Esophagus muscularis mucosa (tissue), 4 donors: ENCODE measurements around the gene NPTXR. TPM values are rescaled to one million over a fixed set of nuclear protein-coding genes. Genes with fewer than 3 reads are reported as not detected.

Experiments used
- DNase-seq: peaks from one replicate; pipeline ENCODE4 v3.0.0-alpha.2; 2017; ENCODE audit errors: extremely low spot score
- H3K27ac ChIP-seq, 4 donors: fragments of 200-600 bp; sonication (generic); replicated peaks in 1 of 4; 1 replicate in 3 of 4; 2 replicates in 1 of 4; pipeline ENCODE4 v1.5.1; 2016 to 2019; ENCODE audit warnings: mild to moderate bottlenecking in 1 of 4
- H3K27me3 ChIP-seq, 4 donors: fragments of 200-600 bp; sonication (generic); one replicate each; pipeline versions ENCODE4 v1.5.1 to v1.6.0; 2016 to 2019
- H3K36me3 ChIP-seq, 4 donors: fragments of 200-600 bp; sonication (generic); one replicate each; pipeline ENCODE4 v1.5.1; 2016 to 2019
- H3K4me1 ChIP-seq, 4 donors: fragments of 200-600 bp; sonication (generic); one replicate each; pipeline ENCODE4 v1.5.1; 2016 to 2019
- H3K4me3 ChIP-seq, 4 donors: fragments of 200-600 bp; sonication (generic); 1 replicate in 2 of 4; 2 replicates in 2 of 4; pipeline ENCODE4 v1.5.1; 2016 to 2019; ENCODE audit warnings: mild to moderate bottlenecking in 4 of 4, moderate library complexity in 1 of 4
- H3K9me3 ChIP-seq, 4 donors: fragments of 200-600 bp; sonication (generic); 1 replicate in 3 of 4; 2 replicates in 1 of 4; pipeline ENCODE4 v1.5.1; 2016 to 2019
- EP300 ChIP-seq: sonication (generic); formaldehyde crosslinking; IDR thresholded peaks from one replicate; pipeline ENCODE4 v1.6.1; 2017; ENCODE audit warnings: antibody characterized with exemption
- POLR2A ChIP-seq: fragments of 450-650 bp; IDR thresholded peaks from one replicate; pipeline ENCODE4 v1.6.1; 2017; ENCODE audit warnings: antibody characterized with exemption, moderate library complexity, mild to moderate bottlenecking, low read depth
- POLR2AphosphoS5 ChIP-seq, 2 donors: sonication (generic); formaldehyde crosslinking; IDR thresholded peaks; one replicate each; pipeline ENCODE4 v1.6.1; 2017; ENCODE audit warnings: antibody characterized with exemption in 2 of 2
- WGBS: methylation state at CpG from one replicate; pipeline ENCODE4 v1.1.5; 2018; 5-methylcytosine and 5-hydroxymethylcytosine counted together
- intact Hi-C: fragments of 100-400 bp; cut with DNase I; formaldehyde crosslinking; loops from one replicate; pipeline ENCODE4 v1.15.1; 2023
- total RNA-seq, 4 donors: library from RNA; depleted of rRNA; stranded (reverse); fragments of >200 nt; gene quantifications; one replicate each; pipeline versions ENCODE4 v1.1.0 to v1.2.1, GENCODE V29; 2016
- TF ChIP-seq, protein P1 (sequence below), 3 experiments: fragments of 200-600 bp in 2 of 3; fragments of 450-650 bp in 1 of 3; sonication (generic) in 2 of 3; IDR thresholded peaks; one replicate each; pipeline ENCODE4 v1.5.1; 2017 to 2019; ENCODE audit warnings: antibody characterized with exemption in 3 of 3, mild to moderate bottlenecking in 2 of 3, moderate library complexity in 1 of 3

NPTXR gene
- total RNA-seq, 4 donors from 2014 or later, result 8.2 to 15.0 (median 8.8) TPM

DNA sequence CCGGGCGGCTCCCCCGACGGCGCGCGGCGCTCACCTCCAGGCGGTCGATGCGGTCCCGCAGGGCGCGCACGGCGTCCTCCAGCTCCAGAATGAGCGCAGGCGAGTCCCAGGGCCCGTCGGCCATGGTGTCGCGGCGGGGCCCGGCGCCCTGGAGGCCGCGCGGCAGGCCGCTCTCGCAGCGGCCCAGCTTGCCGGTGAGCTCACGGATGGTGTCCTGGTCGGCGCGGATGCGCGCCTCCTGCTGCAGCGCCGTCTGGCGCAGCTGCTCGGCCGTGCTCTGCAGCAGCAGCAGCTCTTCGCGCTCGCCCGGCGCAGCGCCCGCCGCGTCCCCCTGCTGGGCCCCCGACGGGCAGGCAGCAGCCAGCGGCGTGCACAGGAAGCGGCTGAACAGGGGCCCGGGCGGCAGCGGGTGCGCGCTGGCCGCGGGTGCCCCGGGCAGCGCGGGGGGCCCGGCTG, 599 bp downstream of the NPTXR start:
- Histone ChIP-seq H3K4me1 (peaks cover 10 to 34% (median 27%) of the 10 kb centered on the region in 4 donors), H3K36me3 (no peaks in the 10 kb centered on the region), H3K27me3 (no peaks in the 10 kb centered on the region), H3K4me3 (peak overlapping the region; percentile 62 to 73 (median 65)), H3K9me3 (no peaks in the 10 kb centered on the region), H3K27ac (peak overlapping the region; percentile 81 to 87 (median 82))
- intact Hi-C loops, result loop anchor here (5.0 kb wide), 1 partner anchor 76 kb away; no protein-coding TSS in a partner anchor
- no CpG with 5 or more reads among the region's 68 CpGs for WGBS
- no peak for DNase-seq
- no peak for TF ChIP-seq POLR2AphosphoS5 (IDR thresholded peaks at IDR 0.05)
- TF ChIP-seq, protein P1, sequence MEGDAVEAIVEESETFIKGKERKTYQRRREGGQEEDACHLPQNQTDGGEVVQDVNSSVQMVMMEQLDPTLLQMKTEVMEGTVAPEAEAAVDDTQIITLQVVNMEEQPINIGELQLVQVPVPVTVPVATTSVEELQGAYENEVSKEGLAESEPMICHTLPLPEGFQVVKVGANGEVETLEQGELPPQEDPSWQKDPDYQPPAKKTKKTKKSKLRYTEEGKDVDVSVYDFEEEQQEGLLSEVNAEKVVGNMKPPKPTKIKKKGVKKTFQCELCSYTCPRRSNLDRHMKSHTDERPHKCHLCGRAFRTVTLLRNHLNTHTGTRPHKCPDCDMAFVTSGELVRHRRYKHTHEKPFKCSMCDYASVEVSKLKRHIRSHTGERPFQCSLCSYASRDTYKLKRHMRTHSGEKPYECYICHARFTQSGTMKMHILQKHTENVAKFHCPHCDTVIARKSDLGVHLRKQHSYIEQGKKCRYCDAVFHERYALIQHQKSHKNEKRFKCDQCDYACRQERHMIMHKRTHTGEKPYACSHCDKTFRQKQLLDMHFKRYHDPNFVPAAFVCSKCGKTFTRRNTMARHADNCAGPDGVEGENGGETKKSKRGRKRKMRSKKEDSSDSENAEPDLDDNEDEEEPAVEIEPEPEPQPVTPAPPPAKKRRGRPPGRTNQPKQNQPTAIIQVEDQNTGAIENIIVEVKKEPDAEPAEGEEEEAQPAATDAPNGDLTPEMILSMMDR (IDR thresholded peaks at IDR 0.05), result peak; percentile 26 to 47 (median 42)
- no peak for TF ChIP-seq EP300
- TF ChIP-seq POLR2A, result no peak

DNA sequence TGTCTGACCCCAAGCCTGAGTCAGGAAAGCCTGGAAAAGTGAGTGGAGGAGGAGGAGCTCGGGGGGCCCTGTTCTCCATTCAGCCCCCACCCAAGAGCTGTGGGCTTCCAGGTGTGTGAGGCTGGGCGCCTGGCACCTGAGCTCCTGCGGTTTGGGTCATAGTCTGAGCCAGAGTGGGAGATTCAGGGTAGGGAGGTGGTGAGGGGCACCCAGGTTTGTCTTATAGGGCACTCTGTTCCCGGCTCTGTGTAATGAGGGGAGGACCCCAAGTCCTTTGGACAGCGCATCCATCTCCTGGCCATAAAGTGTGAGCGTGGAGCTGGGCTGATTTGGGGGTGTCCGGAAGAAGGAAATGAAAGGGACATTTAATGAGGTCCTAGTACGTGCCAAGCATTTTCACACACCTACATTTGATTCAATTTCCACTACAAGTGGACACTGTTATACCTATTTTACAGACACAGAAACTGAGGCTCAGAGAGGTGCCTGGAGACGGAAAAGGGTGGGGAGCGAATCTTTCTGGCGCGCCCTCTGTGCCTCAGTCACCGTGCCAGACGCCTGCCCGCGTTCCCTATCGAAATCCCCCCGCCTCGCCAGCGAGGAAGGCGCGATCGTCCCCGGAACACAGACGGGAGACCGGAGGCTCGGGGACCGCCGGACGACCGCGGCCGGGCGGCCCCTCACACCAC, 1.2 kb downstream of the NPTXR start:
- Histone ChIP-seq H3K27me3 (no peaks in the 10 kb centered on the region), H3K4me1 (peaks cover 10 to 34% (median 27%) of the 10 kb centered on the region in 4 donors), H3K36me3 (no peaks in the 10 kb centered on the region), H3K4me3 (peak overlapping the region; percentile 62 to 73 (median 65)), H3K9me3 (no peaks in the 10 kb centered on the region), H3K27ac (peak overlapping the region; percentile 81 to 87 (median 82))
- DNase-seq, result no peak
- WGBS, result 35% methylated on average over 9 of the region's 34 CpGs
- TF ChIP-seq POLR2A (no peak), EP300 (no peak), POLR2AphosphoS5 (IDR thresholded peaks at IDR 0.05) (no peak)
- TF ChIP-seq, protein P1 (IDR thresholded peaks at IDR 0.05), result no peak
- intact Hi-C loops, result loop anchor here (5.0 kb wide), 1 partner anchor 75 kb away; no protein-coding TSS in a partner anchor

GRCh38 chr22:38841635-38842034, 2.2 kb downstream of the NPTXR start:
- H3K9me3 ChIP-seq, result no peaks in the 10 kb centered on the region
- 85% methylated on average over 5 of the region's 5 CpGs for WGBS
- H3K36me3 ChIP-seq, result no peaks in the 10 kb centered on the region
- H3K4me1 ChIP-seq, result peaks cover 10 to 34% (median 27%) of the 10 kb centered on the region in 4 donors
- no peak overlapping the region for H3K4me3 ChIP-seq
- intact Hi-C loops, result loop anchor here (5.0 kb wide), 1 partner anchor 74 kb away; no protein-coding TSS in a partner anchor
- H3K27ac ChIP-seq, result no peak overlapping the region
- DNase-seq, result no peak
- no peak for TF ChIP-seq POLR2A
- TF ChIP-seq POLR2AphosphoS5 (IDR thresholded peaks at IDR 0.05), result no peak
- TF ChIP-seq EP300, result no peak
- TF ChIP-seq, protein P1 (IDR thresholded peaks at IDR 0.05), result no peak
- no peaks in the 10 kb centered on the region for H3K27me3 ChIP-seq

- TF ChIP-seq, protein P1 (IDR thresholded peaks at IDR 0.05), result no peak
- TF ChIP-seq POLR2AphosphoS5 (IDR thresholded peaks at IDR 0.05), result no peak
- TF ChIP-seq POLR2A, result no peak
- TF ChIP-seq EP300, result no peak
- Histone ChIP-seq H3K4me1 (peaks cover 10 to 34% (median 27%) of the 10 kb centered on the region in 4 donors), H3K27me3 (no peaks in the 10 kb centered on the region), H3K36me3 (no peaks in the 10 kb centered on the region), H3K27ac (no peak overlapping the region), H3K9me3 (no peaks in the 10 kb centered on the region), H3K4me3 (no peak overlapping the region)
- no peak for DNase-seq
- WGBS, result 57% methylated on average over 6 of the region's 7 CpGs
- intact Hi-C loops, result loop anchor here (5.0 kb wide), 1 partner anchor 74 kb away; no protein-coding TSS in a partner anchor
Measured at GRCh38 chr22:38841211-38841610, 2.6 kb downstream of the NPTXR start.
